GM21619 (cell line): Measurements from ENCODE around the gene GUCY1A2.
"Not testable (repeated sequence)": the region's sequence is repeated elsewhere in the genome, so short reads cannot be mapped to it uniquely, and the experiment has no call there.

Experiments
- ATAC-seq: cut with Tn5 transposase; IDR thresholded peaks from one replicate; pipeline ENCODE4 v1.9.1; 2021; ENCODE audit not compliant: unreplicated experiment

GUCY1A2 gene

DNA sequence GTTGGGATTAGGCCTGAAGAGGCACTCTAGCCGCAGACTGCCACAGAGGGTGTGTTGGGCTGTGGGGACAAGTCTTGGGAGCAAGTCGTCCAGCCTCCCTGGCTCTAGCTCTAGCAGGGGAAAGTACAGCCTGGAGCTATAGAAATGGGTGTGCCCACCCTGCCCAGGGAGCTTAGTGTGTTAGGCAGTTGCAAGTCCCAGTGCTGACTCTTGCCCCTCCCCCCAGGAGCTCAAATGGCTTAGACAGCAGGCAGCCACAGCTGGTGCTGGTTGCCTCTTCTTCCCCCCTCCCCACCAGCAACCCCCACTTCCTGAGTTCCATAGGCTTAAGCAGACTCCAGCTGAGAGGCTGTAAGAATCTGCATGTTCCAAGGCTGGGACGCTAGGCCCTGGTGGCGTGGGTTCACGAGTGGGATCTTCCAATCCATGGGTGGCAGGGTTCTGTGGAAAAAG, 61.2 kb downstream of the GUCY1A2 start:
- ATAC-seq = no peak

- no peak for ATAC-seq
These were observed 68.2 kb downstream of the GUCY1A2 start for GRCh38 chr11:106950067-106950491.

DNA sequence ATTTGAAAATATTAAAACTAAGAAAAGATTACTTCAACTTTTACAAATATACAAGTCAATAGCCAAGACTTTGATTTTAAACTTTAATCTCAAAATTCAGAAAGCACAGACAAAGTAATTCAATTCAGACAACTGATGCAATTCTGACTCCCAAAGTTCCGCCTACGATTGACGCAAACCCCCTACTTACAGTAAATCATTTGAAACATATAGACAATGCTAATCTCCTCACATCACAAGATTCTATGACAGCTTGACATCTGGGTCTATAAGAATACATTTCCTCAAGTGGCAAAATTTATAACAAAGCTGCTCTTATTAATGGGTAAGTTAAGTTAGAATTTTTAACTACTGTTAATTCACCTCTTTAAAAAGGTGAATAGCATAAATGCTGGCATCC, 75.2 kb downstream of the GUCY1A2 start:
- no peak for ATAC-seq

DNA sequence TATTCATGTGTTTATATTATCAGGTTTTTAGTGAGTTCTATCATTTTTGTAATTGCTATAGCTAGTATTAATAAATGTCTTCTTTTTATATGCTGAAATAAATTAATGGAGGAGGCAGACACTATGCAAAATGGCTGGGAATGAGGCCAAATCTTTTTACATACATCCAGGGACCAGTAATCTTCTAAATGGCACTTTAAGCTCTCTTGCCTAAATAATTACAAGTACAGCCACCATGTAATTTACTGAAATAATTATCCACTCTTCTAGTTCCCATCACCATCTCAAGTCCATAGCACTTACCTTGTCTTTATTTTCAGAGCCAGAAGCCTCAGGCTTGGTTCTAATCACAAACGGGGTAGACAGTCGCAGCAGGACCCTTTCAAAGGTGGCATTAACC, 79.1 kb downstream of the GUCY1A2 start:
- no peak for ATAC-seq

DNA sequence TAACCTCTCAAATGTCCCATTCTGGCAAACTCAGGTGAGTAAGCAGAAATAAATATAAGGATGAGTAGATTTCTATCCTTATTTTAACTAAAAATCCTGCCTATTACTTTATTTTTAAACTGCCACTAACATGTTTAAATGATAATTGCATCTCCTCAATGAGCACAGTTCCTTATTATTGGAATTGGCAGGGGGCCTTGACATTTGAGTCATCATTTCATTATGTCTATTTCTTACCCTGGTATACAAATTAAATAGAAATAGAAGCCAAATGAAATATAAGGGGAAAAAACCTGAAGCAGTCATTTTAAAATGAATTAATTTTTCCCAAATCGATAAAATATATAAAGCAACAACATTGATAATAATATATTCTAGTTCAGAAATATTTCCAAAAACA, 81.2 kb downstream of the GUCY1A2 start:
- no peak for ATAC-seq

DNA sequence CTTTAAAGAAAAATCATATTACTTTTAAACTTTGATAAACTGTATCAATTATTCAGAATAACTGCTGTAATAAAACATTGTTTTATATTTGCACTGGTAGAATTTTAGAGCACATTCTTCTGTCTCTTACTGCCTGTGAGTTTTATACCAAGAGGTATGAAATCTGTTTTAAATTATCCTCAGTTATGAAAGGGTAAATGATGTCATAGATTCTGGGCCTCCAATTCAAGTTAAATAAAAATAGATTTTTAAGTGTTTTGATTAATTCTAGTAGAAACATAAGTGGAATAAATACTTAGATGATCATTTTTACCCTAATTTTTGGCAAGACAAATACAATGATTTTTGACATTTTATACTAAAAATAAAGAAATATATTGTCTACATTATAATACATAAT, 93.0 kb downstream of the GUCY1A2 start:
- no peak for ATAC-seq

DNA sequence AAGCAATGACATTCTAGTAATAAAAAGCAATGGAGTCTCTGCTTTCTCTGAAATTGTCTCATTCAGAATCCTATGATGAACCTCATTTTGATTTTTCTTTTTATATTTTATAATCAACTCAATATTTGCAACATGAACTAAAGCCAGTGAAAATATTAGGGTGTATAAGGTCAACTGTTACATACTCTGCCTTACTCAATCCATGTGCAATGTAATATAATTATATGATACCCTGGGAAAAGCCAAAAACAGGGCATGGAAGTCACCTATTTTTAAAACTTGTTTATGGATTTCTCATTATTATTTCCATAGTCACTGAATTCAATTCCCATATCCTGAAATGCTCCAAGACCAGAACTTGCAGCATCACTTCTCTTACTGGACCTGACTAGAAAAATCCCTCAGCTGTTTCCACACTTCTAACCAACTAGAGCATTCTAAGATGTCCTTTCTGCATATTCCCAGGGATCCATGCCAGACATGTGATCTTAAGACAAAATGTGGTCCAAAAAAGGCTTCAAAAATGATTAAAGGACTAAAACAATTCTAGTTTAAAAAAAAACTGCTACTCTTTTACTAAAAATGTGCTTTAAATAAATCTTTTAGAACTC, 97.3 kb downstream of the GUCY1A2 start:
- ATAC-seq = no peak

DNA sequence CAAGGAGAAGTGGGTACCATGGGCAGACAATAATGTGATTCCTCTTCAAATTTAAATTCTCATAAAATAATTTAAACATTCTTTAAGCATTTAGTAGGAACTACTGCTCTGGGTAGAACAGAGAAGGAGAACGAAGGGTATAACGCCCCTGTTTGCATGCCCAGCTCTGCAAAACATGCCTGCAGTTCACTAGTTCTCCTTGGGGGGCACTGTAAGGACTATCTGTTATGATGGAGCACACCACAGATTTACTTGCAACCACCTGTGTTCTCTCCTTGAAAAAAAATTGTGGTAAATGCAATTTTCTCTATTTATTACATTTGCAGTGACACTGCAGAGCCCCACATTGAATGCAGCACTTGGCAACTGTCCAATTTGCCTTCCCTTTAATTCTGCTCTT, 100.3 kb downstream of the GUCY1A2 start:
- peak; percentile 89 for ATAC-seq

- no peak for ATAC-seq
These were observed 103.9 kb downstream of the GUCY1A2 start for GRCh38 chr11:106914409-106914808.

- no peak for ATAC-seq
These were observed 105.1 kb downstream of the GUCY1A2 start for GRCh38 chr11:106913141-106913540.

DNA sequence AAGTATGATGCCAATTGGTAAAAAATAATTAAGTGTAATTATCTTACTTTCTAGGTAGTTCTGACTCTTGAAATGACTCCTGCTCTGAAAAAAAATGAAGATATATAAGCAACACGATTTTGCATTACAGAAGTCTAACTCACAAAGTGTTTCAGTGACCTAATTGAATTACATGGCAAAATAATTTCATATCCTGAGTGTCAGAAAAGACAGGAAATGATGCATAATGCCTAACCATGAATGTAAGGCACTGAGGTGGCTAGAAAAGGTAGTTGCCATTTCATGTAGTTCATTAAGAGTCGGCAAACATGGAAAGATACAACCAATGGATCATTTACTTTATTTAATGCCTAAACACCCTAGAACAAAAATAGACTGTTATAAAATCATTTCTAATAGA, 113.5 kb downstream of the GUCY1A2 start:
- no peak for ATAC-seq

GRCh38 chr11:106889718-106890117, 128.6 kb downstream of the GUCY1A2 start:
- no peak for ATAC-seq

GRCh38 chr11:106888386-106888785, 129.9 kb downstream of the GUCY1A2 start:
- ATAC-seq = no peak

GRCh38 chr11:106883693-106884092, 134.6 kb downstream of the GUCY1A2 start:
- ATAC-seq = not testable (repeated sequence)

- ATAC-seq = no peak
These were observed 138.3 kb downstream of the GUCY1A2 start for GRCh38 chr11:106879832-106880546.

DNA sequence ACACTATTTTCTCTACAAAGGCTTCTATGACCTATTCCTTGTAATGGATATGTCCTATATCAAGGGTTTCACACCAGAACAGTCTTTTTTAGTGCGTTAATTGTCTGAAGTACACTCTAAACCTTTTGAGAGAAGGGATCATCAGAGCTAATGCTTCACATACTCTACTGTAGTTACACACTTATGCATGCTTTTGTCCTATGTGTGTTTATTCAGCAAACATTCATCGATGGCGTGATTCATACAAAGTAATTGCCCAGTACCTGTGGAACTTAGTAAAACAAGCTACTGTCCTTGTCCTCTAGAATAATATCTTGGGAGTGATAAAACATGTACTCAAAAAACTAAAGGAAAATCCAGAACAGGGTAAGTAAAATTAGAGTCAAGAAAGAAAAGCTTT, 139.2 kb downstream of the GUCY1A2 start:
- no peak for ATAC-seq

- ATAC-seq = no peak
These were observed 143.3 kb downstream of the GUCY1A2 start for GRCh38 chr11:106875013-106875412.

- ATAC-seq = no peak
These were observed 146.0 kb downstream of the GUCY1A2 start for GRCh38 chr11:106872246-106872645.

- ATAC-seq = no peak
These were observed 160.1 kb downstream of the GUCY1A2 start for GRCh38 chr11:106858200-106858599.

- ATAC-seq = no peak
These were observed 161.7 kb downstream of the GUCY1A2 start for GRCh38 chr11:106856566-106856965.

DNA sequence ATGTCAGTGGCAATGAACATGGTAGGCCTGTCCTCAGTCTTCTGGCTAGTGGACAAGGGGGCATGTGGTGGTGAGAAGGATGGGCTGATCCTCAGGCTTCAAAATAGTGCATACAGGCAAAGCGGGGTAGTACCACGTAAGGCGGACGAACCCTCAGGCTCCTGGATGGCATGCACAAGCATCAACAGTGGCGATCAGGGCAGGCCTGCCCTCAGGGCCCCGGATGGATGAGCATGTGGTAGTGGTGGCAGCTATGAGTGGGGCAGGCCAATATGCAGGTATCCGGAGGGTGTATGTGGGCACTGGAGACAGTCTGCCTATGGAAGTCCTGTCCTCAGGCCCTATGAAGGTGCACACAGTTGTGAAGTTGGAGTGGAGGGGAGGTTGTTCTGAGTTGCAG, 163.8 kb downstream of the GUCY1A2 start:
- ATAC-seq = no peak

- ATAC-seq = no peak
These were observed 164.3 kb downstream of the GUCY1A2 start for GRCh38 chr11:106853850-106854401.
